K562 (cell line): Measurements from ENCODE around the gene IFIT5. TPM values are rescaled to one million over a fixed set of nuclear protein-coding genes. Genes with fewer than 3 reads are reported as not detected.

ENCODE experiments used
- ADNP ChIP-seq: fragments of 200-800 bp; sonication (Bioruptor generic); IDR thresholded peaks from 2 replicates; pipeline ENCODE4 v1.6.1; 2016; ENCODE audit warnings: missing genetic modification characterization, missing compliant biosample characterization
- BRF2 ChIP-seq: IDR thresholded peaks from 3 replicates; pipeline ENCODE4 v1.6.1; 2011; ENCODE audit warnings: borderline replicate concordance, mild to moderate bottlenecking; ENCODE audit not compliant: insufficient read length, insufficient read depth
- C11orf30 ChIP-seq: fragments of 450-650 bp; IDR thresholded peaks from 2 replicates; pipeline ENCODE4 v1.6.1; 2016; ENCODE audit warnings: low read depth, mild to moderate bottlenecking
- CCNT2 ChIP-seq: IDR thresholded peaks from 2 replicates; pipeline ENCODE4 v1.6.1; 2011; ENCODE audit warnings: borderline replicate concordance, low read depth, mild to moderate bottlenecking, moderate library complexity, mixed read lengths, low read length; ENCODE audit not compliant: insufficient read length; ENCODE audit errors: extremely low read depth
- CEBPG ChIP-seq, 3 experiments: fragments of 200-800 bp in 1 of 3; sonication (Bioruptor generic) in 1 of 3; sonication (generic) in 1 of 3; formaldehyde crosslinking in 1 of 3; IDR thresholded peaks in 2 of 3; conservative IDR thresholded peaks in 1 of 3; 2 replicates each; pipeline versions ENCODE4 v1.6.1 to v1.8.0; 2016 to 2022; ENCODE audit warnings: missing compliant biosample characterization in 2 of 3, missing genetic modification characterization in 2 of 3, mild to moderate bottlenecking in 1 of 3, missing genetic modification reagents in 1 of 3
- DIDO1 ChIP-seq: fragments of 450-650 bp; IDR thresholded peaks from 2 replicates; pipeline ENCODE4 v1.6.1; 2016; ENCODE audit warnings: low read depth, missing biosample characterization, missing genetic modification characterization
- E2F5 ChIP-seq: sonication (generic); formaldehyde crosslinking; IDR thresholded peaks from 2 replicates; pipeline ENCODE4 v1.8.0; 2022; ENCODE audit warnings: mild to moderate bottlenecking, missing genetic modification reagents
- EP300 ChIP-seq: IDR thresholded peaks from 2 replicates; pipeline ENCODE4 v1.6.1; 2012; ENCODE audit warnings: low read length, improper control_type of control experiment
- KDM1A ChIP-seq, 2 experiments: fragments of 450-650 bp; IDR thresholded peaks; 2 replicates each; pipeline ENCODE4 v1.6.1; 2016; ENCODE audit warnings: mild to moderate bottlenecking in 2 of 2
- KLF16 ChIP-seq: IDR thresholded peaks from 2 replicates; pipeline ENCODE4 v1.6.1; 2016; ENCODE audit warnings: antibody characterized with exemption
- MIER1 ChIP-seq: fragments of 450-650 bp; IDR thresholded peaks from 2 replicates; pipeline ENCODE4 v1.6.1; 2016; ENCODE audit warnings: antibody characterized with exemption, mild to moderate bottlenecking, low read depth
- MNT ChIP-seq, 2 experiments: fragments of 450-650 bp; conservative IDR thresholded peaks; 2 replicates each; pipeline ENCODE4 v1.6.1; 2017; ENCODE audit warnings: mild to moderate bottlenecking in 2 of 2, moderate library complexity in 2 of 2
- MTA2 ChIP-seq: fragments of 450-650 bp; IDR thresholded peaks from 2 replicates; pipeline ENCODE4 v1.6.1; 2016; ENCODE audit warnings: low read depth
- NR3C1 ChIP-seq: sonication (generic); formaldehyde crosslinking; IDR thresholded peaks from 2 replicates; pipeline ENCODE4 v1.8.1; 2022; ENCODE audit warnings: missing genetic modification reagents
- PTBP1 ChIP-seq: fragments of 200-400 bp; formaldehyde crosslinking; IDR thresholded peaks from 2 replicates; pipeline ENCODE4 v1.6.1; 2017; ENCODE audit warnings: low read depth, low read length
- RCOR1 ChIP-seq, 2 experiments: IDR thresholded peaks; 2 replicates each; pipeline ENCODE4 v1.6.1; 2012; ENCODE audit warnings: low read depth in 2 of 2, low read length in 2 of 2, borderline replicate concordance in 1 of 2, improper control_type of control experiment in 1 of 2
- SMAD4 ChIP-seq: fragments of 250-450 bp; sonication (Bioruptor Pico); conservative IDR thresholded peaks from 2 replicates; pipeline ENCODE4 v1.8.0; 2021; ENCODE audit warnings: inconsistent platforms, mild to moderate bottlenecking, moderate library complexity
- SMARCE1 ChIP-seq: fragments of 450-650 bp; IDR thresholded peaks from 2 replicates; pipeline ENCODE4 v1.7.1; 2016; ENCODE audit warnings: mild to moderate bottlenecking
- SRSF1 ChIP-seq: fragments of 200-400 bp; formaldehyde crosslinking; IDR thresholded peaks from 2 replicates; pipeline ENCODE4 v1.6.1; 2017; ENCODE audit warnings: mild to moderate bottlenecking, low read depth, low read length, moderate library complexity
- TBP ChIP-seq: optimal IDR thresholded peaks from 2 replicates; pipeline ENCODE3; 2011; ENCODE audit warnings: low read depth, low read length, improper control_type of control experiment
- TCF7L2 ChIP-seq: fragments of 150-350 bp; IDR thresholded peaks from 2 replicates; pipeline ENCODE4 v1.6.1; 2016; ENCODE audit warnings: low read depth, mild to moderate bottlenecking, low read length, moderate library complexity
- TEAD2 ChIP-seq: fragments of 450-650 bp; IDR thresholded peaks from 2 replicates; pipeline ENCODE4 v1.6.1; 2016; ENCODE audit warnings: missing genetic modification characterization, control low read depth, missing compliant biosample characterization
- TRIM24 ChIP-seq, 2 experiments: fragments of 450-650 bp; IDR thresholded peaks; 2 replicates each; pipeline ENCODE4 v1.6.1; 2016
- TSC22D4 ChIP-seq: fragments of 450-650 bp; IDR thresholded peaks from 2 replicates; pipeline ENCODE4 v1.6.1; 2016; ENCODE audit warnings: missing genetic modification characterization, missing biosample characterization, control low read depth
- XRCC4 ChIP-seq: IDR thresholded peaks from one replicate; pipeline ENCODE4 v1.6.1; 2011; ENCODE audit not compliant: insufficient read depth, insufficient read length; ENCODE audit errors: extremely low read depth
- ZNF449 ChIP-seq: fragments of 250-450 bp; sonication (Bioruptor Pico); IDR thresholded peaks from 2 replicates; pipeline ENCODE4 v1.8.0; 2022; ENCODE audit warnings: moderate library complexity, mild to moderate bottlenecking, inconsistent platforms
- polyA plus RNA-seq, 8 experiments: library from polyadenylated mRNA; depleted of rRNA in 4 of 8; stranded (reverse) in 5 of 8; unstranded in 3 of 8; fragments of >200 nt; fragmentation: Nextera tagmentation in 2 of 8; fragmentation: Illumina TruSeq in 1 of 8; extraction: Ambion mirVana in 2 of 8; extraction: Trizol in 1 of 8; gene quantifications; 2 replicates each; pipeline versions ENCODE4 v1.2.1 to v1.2.3, GENCODE V29; 2011 to 2014; ENCODE audit warnings: inconsistent platforms in 1 of 8, missing spikeins in 1 of 8
- total RNA-seq, 7 experiments: library from RNA; depleted of rRNA in 6 of 7; stranded (reverse); fragments of >200 nt in 6 of 7; fragmentation: Illumina TruSeq in 2 of 7; extraction: Trizol in 2 of 7; gene quantifications; 2 replicates each; pipeline versions ENCODE4 v1.2.1 to v1.2.3, GENCODE V29; 2011 to 2021; ENCODE audit warnings: low replicate concordance in 1 of 7

Gene IFIT5
- total and polyA plus RNA-seq, 9 of the 15 experiments (the other 6 are each of a cell fraction or from before 2014, with no cell fraction given), result 0.04 to 0.11 (median 0.06) TPM; not detected in 5

- TF ChIP-seq NR3C1 (CRISPR knock-in tag), result no peak
- TF ChIP-seq MNT (conservative IDR thresholded peaks at IDR 0.05), result 0 out of 4 replicates have a peak, but pooled peaks of 1 of the 2 experiments have one; percentile 10
- TF ChIP-seq CCNT2, result peak; percentile 45
- no peak for TF ChIP-seq BRF2
- no peak for TF ChIP-seq CEBPG (CRISPR knock-in tag; IDR thresholded peaks at IDR 0.05)
- TF ChIP-seq CEBPG (tag; conservative IDR thresholded peaks at IDR 0.05 in 1 of 2, IDR thresholded peaks at IDR 0.05 in 1 of 2), result no peak
- peak; percentile 59 for TF ChIP-seq MTA2
- no peak for TF ChIP-seq TEAD2 (tag)
- no peak for TF ChIP-seq SRSF1
- TF ChIP-seq E2F5, result no peak
- TF ChIP-seq TCF7L2, result no peak
- TF ChIP-seq TSC22D4 (tag), result no peak
- TF ChIP-seq TRIM24 (IDR thresholded peaks at IDR 0.05), result peak in 1 of 2 experiments; percentile 31; a peak in 1 of 4 replicates
- TF ChIP-seq PTBP1, result no peak
- TF ChIP-seq MIER1, result no peak
- no peak for TF ChIP-seq TBP
- TF ChIP-seq RCOR1 (IDR thresholded peaks at IDR 0.05; ENCODE audit: borderline replicate concordance in 1 of 2, low read depth in 2 of 2, low read length in 2 of 2), result peak in 1 of 2 experiments; percentile 57; a peak in 1 of 4 replicates
- TF ChIP-seq KDM1A (IDR thresholded peaks at IDR 0.05), result peak; percentile 32 to 39; a peak in 1 of 4 replicates
- TF ChIP-seq ZNF449 (CRISPR knock-in tag), result no peak
- no peak for TF ChIP-seq EP300
- TF ChIP-seq DIDO1, result no peak
- TF ChIP-seq ADNP (tag), result no peak
- TF ChIP-seq SMAD4, result no peak
- TF ChIP-seq C11orf30, result no peak
- TF ChIP-seq SMARCE1, result 0 out of 2 replicates have a peak, but pooled peaks have one; percentile 15
- TF ChIP-seq XRCC4, result no peak
- 0 out of 2 replicates have a peak, but pooled peaks have one; percentile 29 for TF ChIP-seq KLF16
Measured at GRCh38 chr10:89374713-89375141, 39.6 kb upstream of the IFIT5 start (continued).
